ENCODE measurements around the gene CGRRF1. TPM values are rescaled to one million over a fixed set of nuclear protein-coding genes. Genes with fewer than 3 reads are reported as not detected.

The CGRRF1 gene
- total RNA-seq, 1 donor from 2014 or later = 22.5 TPM

GRCh38 chr14:54515670-54516069 lies 6.0 kb downstream of the CGRRF1 start:
- intact Hi-C loops (cut with DNase I) = no loop called here
- H3K27ac ChIP-seq = no peak overlapping the region
- no peaks in the 10 kb centered on the region for H3K36me3 ChIP-seq
- peaks cover 14% of the 10 kb centered on the region for H3K4me1 ChIP-seq
- no peak for ATAC-seq
- TF ChIP-seq CTCF (IDR thresholded peaks at IDR 0.05) = no peak
- no peak for DNase-seq
- no peak overlapping the region for H3K4me3 ChIP-seq
- H3K27me3 ChIP-seq = no peaks in the 10 kb centered on the region
- peaks cover 11% of the 10 kb centered on the region for H3K9me3 ChIP-seq

- H3K27ac ChIP-seq = no peak overlapping the region
- H3K36me3 ChIP-seq = no peaks in the 10 kb centered on the region
- H3K27me3 ChIP-seq = no peaks in the 10 kb centered on the region
- no peak for TF ChIP-seq CTCF (IDR thresholded peaks at IDR 0.05)
- H3K4me3 ChIP-seq = no peak overlapping the region
- intact Hi-C loops (cut with DNase I) = no loop called here
- H3K4me1 ChIP-seq = peaks cover 4% of the 10 kb centered on the region
- H3K9me3 ChIP-seq = peaks cover 11% of the 10 kb centered on the region
- ATAC-seq (no peak), DNase-seq (no peak)
These were observed 7.0 kb downstream of the CGRRF1 start for GRCh38 chr14:54516709-54517108.

- DNase-seq = no peak
- no peak overlapping the region for H3K4me3 ChIP-seq
- intact Hi-C loops (cut with DNase I) = no loop called here
- H3K9me3 ChIP-seq = no peaks in the 10 kb centered on the region
- H3K27me3 ChIP-seq = no peaks in the 10 kb centered on the region
- no peak overlapping the region for H3K27ac ChIP-seq
- ATAC-seq = no peak
- TF ChIP-seq CTCF (IDR thresholded peaks at IDR 0.05) = no peak
- H3K36me3 ChIP-seq = peaks cover 56% of the 10 kb centered on the region
- H3K4me1 ChIP-seq = no peaks in the 10 kb centered on the region
These were observed 14.7 kb downstream of the CGRRF1 start for GRCh38 chr14:54524410-54524809.

- no peak for TF ChIP-seq CTCF (IDR thresholded peaks at IDR 0.05)
- H3K27me3 ChIP-seq = no peaks in the 10 kb centered on the region
- H3K27ac ChIP-seq = no peak overlapping the region
- intact Hi-C loops (cut with DNase I) = no loop called here
- ATAC-seq = no peak
- H3K4me1 ChIP-seq = no peaks in the 10 kb centered on the region
- no peaks in the 10 kb centered on the region for H3K9me3 ChIP-seq
- H3K4me3 ChIP-seq = no peak overlapping the region
- peaks cover 42% of the 10 kb centered on the region for H3K36me3 ChIP-seq
- DNase-seq = no peak
These were observed 19.3 kb downstream of the CGRRF1 start for GRCh38 chr14:54528973-54529372.

- Histone ChIP-seq H3K4me1 (no peaks in the 10 kb centered on the region), H3K27ac (no peak overlapping the region), H3K4me3 (no peak overlapping the region), H3K27me3 (no peaks in the 10 kb centered on the region), H3K9me3 (no peaks in the 10 kb centered on the region), H3K36me3 (peaks cover 34% of the 10 kb centered on the region)
- ATAC-seq (no peak), DNase-seq (no peak)
- no peak for TF ChIP-seq CTCF (IDR thresholded peaks at IDR 0.05)
- intact Hi-C loops (cut with DNase I) = no loop called here
These were observed 20.1 kb downstream of the CGRRF1 start for GRCh38 chr14:54529811-54530210.

Measured in upper lobe of right lung (tissue), 1 donor.